GM12865 (cell line): ENCODE data around the gene BTN2A1.
A peak's percentile ranks its signal among the peaks of the same experiment; 100 is the strongest.

ENCODE experiments used
- DNase-seq: peaks from one replicate; pipeline ENCODE4 v3.0.0; 2010; ENCODE audit warnings: low read depth
- H3K4me3 ChIP-seq: 2 replicates; pipeline ENCODE4 v1.5.1; 2011; ENCODE audit warnings: mild to moderate bottlenecking, low read depth, low read length, control low read depth
- CTCF ChIP-seq: IDR thresholded peaks from 2 replicates; pipeline ENCODE4 v1.5.1; 2011; ENCODE audit warnings: low read length, control low read depth, low read depth, inconsistent platforms; ENCODE audit not compliant: insufficient read depth; ENCODE audit errors: missing control alignments

BTN2A1 gene

GRCh38 chr6:26445934-26446667 lies 11.7 kb upstream of the BTN2A1 start:
- TF ChIP-seq CTCF = no peak

GRCh38 chr6:26447257-26447656 lies 10.5 kb upstream of the BTN2A1 start:
- TF ChIP-seq CTCF = no peak
- no peak overlapping the region for H3K4me3 ChIP-seq
- DNase-seq = no peak

More at GRCh38 chr6:26445934-26446667, 11.7 kb upstream of the BTN2A1 start:
- H3K4me3 ChIP-seq = no peak overlapping the region
- peak; percentile 92 for DNase-seq

GRCh38 chr6:26450240-26450639 lies 7.5 kb upstream of the BTN2A1 start:
- no peak for DNase-seq
- no peak overlapping the region for H3K4me3 ChIP-seq
- TF ChIP-seq CTCF = no peak

- TF ChIP-seq CTCF = no peak
- no peak for DNase-seq
- no peak overlapping the region for H3K4me3 ChIP-seq
These were observed 5.0 kb upstream of the BTN2A1 start for GRCh38 chr6:26452631-26453235.

- TF ChIP-seq CTCF = no peak
- no peak overlapping the region for H3K4me3 ChIP-seq
- DNase-seq = no peak
These were observed 3.1 kb upstream of the BTN2A1 start for GRCh38 chr6:26454631-26455030.

GRCh38 chr6:26455357-26455970 lies 2.3 kb upstream of the BTN2A1 start:
- no peak overlapping the region for H3K4me3 ChIP-seq
- no peak for DNase-seq
- TF ChIP-seq CTCF = no peak
